Peyer's patch (tissue), 4 donors: ENCODE results near the gene C17orf67. TPM values are rescaled to one million over a fixed set of nuclear protein-coding genes. Genes with fewer than 3 reads are reported as not detected.

Source experiments
- DNase-seq, 3 donors: peaks; one replicate each; pipeline ENCODE4 v3.0.0-alpha.2; 2017 to 2019
- H3K27ac ChIP-seq, 4 donors: fragments of 200-600 bp; sonication (generic); one replicate each; pipeline ENCODE4 v1.5.1; 2016 to 2019
- H3K27me3 ChIP-seq, 2 donors: fragments of 200-600 bp; sonication (generic); one replicate each; pipeline ENCODE4 v1.5.1; 2019
- H3K36me3 ChIP-seq, 3 donors: fragments of 200-600 bp; sonication (generic); one replicate each; pipeline ENCODE4 v1.5.1; 2016 to 2019
- H3K4me1 ChIP-seq, 4 donors: fragments of 200-600 bp; sonication (generic); one replicate each; pipeline ENCODE4 v1.5.1; 2016 to 2019
- H3K4me3 ChIP-seq, 4 donors: fragments of 200-600 bp; sonication (generic); 1 replicate in 3 of 4; 2 replicates in 1 of 4; pipeline ENCODE4 v1.5.1; 2016 to 2019; ENCODE audit warnings: mild to moderate bottlenecking in 1 of 4
- H3K9me3 ChIP-seq, 4 donors: fragments of 200-600 bp; sonication (generic); one replicate each; pipeline ENCODE4 v1.5.1; 2016 to 2019; ENCODE audit warnings: mild to moderate bottlenecking in 1 of 4
- POLR2A ChIP-seq, 2 donors: fragments of 450-650 bp; IDR thresholded peaks; one replicate each; pipeline ENCODE4 v1.5.1; 2017; ENCODE audit warnings: antibody characterized with exemption in 2 of 2, mild to moderate bottlenecking in 2 of 2, moderate library complexity in 2 of 2
- total RNA-seq, 4 donors: library from RNA; depleted of rRNA; stranded (reverse); fragments of >200 nt; gene quantifications; one replicate each; pipeline ENCODE4 v1.1.0, GENCODE V29; 2016
- TF ChIP-seq, protein P1 (sequence below), 6 experiments: fragments of 450-650 bp in 4 of 6; fragments of 200-600 bp in 2 of 6; sonication (generic) in 1 of 6; IDR thresholded peaks; one replicate each; pipeline ENCODE4 v1.5.1; 2017 to 2019; ENCODE audit warnings: antibody characterized with exemption in 6 of 6, mild to moderate bottlenecking in 3 of 6, moderate library complexity in 1 of 6

C17orf67 gene
- total RNA-seq, 4 donors from 2014 or later, result 1.7 to 10.7 TPM; not detected in 2

DNA sequence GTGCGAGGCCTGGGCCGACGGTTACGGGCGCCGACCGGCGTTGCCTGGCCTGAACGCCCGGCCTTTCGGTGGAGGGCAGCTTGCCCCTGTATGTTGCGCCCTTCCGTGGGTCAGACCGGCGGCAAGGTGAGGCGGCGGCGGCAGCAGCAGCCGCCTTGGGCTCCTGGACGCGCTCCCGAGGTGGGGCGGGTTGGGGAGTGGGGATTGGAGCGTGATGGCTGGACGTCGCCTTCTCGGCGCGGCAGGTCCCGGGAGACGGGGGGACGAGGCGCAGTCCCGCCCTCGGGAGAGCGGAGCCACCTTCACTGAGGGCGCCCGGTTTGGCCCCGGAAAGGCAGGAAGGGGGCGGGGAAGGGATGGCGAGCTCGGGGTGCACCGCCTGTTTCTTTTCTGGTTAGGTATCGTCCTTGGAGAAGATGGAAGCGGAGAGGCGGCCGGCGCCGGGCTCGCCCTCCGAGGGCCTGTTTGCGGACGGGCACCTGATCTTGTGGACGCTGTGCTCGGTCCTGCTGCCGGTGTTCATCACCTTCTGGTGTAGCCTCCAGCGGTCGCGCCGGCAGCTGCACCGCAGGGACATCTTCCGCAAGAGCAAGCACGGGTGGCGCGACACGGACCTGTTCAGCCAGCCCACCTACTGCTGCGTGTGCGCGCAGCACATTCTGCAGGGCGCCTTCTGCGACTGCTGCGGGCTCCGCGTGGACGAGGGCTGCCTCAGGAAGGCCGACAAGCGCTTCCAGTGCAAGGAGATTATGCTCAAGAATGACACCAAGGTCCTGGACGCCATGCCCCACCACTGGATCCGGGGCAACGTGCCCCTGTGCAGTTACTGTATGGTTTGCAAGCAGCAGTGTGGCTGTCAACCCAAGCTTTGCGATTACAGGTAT lies 902 bp upstream of the C17orf67 start:
- peaks cover 0 to 26% (median 2%) of the 10 kb centered on the region in 4 donors for H3K4me1 ChIP-seq
- no peaks in the 10 kb centered on the region for H3K36me3 ChIP-seq
- DNase-seq, result peak; percentile 76 to 88 (median 80)
- TF ChIP-seq, protein P1, sequence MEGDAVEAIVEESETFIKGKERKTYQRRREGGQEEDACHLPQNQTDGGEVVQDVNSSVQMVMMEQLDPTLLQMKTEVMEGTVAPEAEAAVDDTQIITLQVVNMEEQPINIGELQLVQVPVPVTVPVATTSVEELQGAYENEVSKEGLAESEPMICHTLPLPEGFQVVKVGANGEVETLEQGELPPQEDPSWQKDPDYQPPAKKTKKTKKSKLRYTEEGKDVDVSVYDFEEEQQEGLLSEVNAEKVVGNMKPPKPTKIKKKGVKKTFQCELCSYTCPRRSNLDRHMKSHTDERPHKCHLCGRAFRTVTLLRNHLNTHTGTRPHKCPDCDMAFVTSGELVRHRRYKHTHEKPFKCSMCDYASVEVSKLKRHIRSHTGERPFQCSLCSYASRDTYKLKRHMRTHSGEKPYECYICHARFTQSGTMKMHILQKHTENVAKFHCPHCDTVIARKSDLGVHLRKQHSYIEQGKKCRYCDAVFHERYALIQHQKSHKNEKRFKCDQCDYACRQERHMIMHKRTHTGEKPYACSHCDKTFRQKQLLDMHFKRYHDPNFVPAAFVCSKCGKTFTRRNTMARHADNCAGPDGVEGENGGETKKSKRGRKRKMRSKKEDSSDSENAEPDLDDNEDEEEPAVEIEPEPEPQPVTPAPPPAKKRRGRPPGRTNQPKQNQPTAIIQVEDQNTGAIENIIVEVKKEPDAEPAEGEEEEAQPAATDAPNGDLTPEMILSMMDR (IDR thresholded peaks at IDR 0.05), result peak in 5 of 6 experiments; percentile 14 to 47 (median 29)
- TF ChIP-seq POLR2A (IDR thresholded peaks at IDR 0.05), result no peak
- H3K9me3 ChIP-seq, result no peaks in the 10 kb centered on the region
- peak overlapping the region; percentile 66 to 78 (median 69) for H3K4me3 ChIP-seq
- H3K27me3 ChIP-seq, result no peaks in the 10 kb centered on the region
- peak overlapping the region; percentile 73 to 98 (median 87) for H3K27ac ChIP-seq

DNA sequence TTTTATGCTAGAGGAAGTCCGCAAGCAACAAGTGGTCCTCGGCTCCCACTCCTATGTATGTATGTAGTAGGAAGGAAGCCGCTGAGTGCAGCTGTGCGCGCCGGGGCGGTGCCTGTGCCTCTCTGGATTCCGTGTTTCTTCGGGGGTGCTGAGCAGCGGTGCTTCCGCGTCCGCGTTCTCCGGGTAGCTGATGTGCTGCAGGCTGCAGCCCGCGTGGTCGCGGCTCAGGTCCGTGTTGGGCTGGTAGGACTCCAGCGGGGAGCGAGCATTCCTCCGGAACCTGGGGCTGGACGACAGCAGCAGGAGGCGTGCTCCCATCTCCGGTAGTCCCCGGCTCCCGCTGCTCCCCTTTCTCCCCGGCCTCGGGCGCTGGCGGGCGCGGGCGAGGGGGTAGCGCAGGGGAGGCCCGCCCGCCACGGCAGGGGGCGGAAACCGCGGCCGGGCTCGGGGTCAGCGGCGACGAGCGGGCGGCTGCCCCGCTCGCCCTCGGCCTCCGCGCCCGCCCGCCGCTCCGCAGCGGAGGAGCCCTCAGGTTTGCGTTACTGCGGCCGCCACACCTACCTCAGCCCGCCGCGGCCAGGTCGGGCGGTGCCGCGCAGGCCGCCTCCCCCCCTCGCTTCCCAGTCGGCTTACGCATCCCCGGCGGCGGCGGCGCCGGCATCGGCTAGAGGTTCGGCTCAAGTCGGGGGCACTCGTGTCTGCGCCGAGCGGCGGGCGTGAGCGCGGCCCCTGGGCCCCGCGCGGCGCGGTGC lies 487 bp downstream of the C17orf67 start:
- H3K9me3 ChIP-seq, result no peaks in the 10 kb centered on the region
- no peaks in the 10 kb centered on the region for H3K36me3 ChIP-seq
- peak; percentile 77 to 90 (median 86) for DNase-seq
- H3K27ac ChIP-seq, result peak overlapping the region; percentile 76 to 98 (median 87)
- no peaks in the 10 kb centered on the region for H3K27me3 ChIP-seq
- H3K4me3 ChIP-seq, result peak overlapping the region; percentile 66 to 78 (median 69)
- TF ChIP-seq POLR2A (IDR thresholded peaks at IDR 0.05), result peak in 1 of 2 donors; percentile 32
- TF ChIP-seq, protein P1 (IDR thresholded peaks at IDR 0.05), result no peak
- peaks cover 0 to 26% (median 2%) of the 10 kb centered on the region in 4 donors for H3K4me1 ChIP-seq

DNA sequence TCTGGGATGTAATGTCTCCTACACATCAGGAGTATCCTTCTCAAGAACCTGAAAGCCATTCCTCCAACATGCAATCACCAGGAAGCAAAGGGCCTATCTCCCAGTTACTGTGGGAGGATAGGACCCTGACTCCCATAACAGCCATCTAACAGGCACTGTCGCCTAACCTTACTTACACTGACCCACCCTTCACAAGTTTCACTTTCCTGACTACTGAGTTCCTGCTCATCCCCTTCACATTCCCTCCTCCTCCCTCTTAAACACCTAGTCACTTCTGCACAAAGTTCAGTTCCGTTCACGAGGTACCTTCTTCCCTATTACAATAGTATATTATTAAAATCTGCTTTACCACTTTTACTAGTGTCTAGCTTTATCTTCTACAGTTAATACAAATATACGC lies 1.3 kb downstream of the C17orf67 start:
- H3K9me3 ChIP-seq, result no peaks in the 10 kb centered on the region
- no peaks in the 10 kb centered on the region for H3K27me3 ChIP-seq
- H3K36me3 ChIP-seq, result no peaks in the 10 kb centered on the region
- H3K4me3 ChIP-seq, result peak overlapping the region; percentile 66 to 78 (median 69)
- DNase-seq, result no peak
- TF ChIP-seq POLR2A (IDR thresholded peaks at IDR 0.05), result no peak
- TF ChIP-seq, protein P1 (IDR thresholded peaks at IDR 0.05), result no peak
- H3K4me1 ChIP-seq, result peaks cover 0 to 26% (median 2%) of the 10 kb centered on the region in 4 donors
- peak overlapping the region; percentile 42 to 98 (median 78) for H3K27ac ChIP-seq

DNA sequence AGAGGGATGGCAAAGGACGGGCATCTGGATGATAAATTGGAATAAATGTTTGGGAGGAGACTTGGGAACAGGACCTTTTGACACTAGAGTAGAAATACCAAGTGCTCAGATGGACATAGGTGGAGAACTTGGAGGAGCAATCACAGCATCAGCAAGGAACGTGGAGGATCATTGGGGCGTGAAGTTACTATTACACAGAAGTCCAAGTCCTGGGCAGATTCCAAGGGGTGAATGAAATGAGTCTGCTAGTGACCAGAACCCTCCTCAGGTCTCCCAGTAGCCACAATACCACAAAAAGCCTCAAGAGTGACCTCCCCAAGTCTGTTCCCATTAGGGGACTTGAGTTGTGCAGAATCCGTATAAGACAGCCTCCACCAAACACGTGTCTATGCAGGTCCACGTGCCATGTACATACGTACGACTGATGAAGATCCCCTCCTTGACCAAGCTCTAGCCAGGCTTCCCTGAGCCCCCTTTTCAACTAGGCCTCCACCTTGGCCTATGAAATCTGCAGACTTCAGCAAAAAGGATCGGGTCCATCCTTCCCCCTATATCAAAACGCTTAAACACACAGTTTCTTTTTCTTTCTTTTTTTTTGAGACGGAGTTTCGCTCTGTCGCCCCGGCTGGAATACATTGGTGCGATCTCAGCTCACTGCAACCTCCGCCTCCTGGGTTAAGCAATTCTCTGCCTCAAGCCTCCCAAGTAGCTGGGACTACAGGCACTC lies 2.2 kb downstream of the C17orf67 start:
- Histone ChIP-seq H3K27me3 (no peaks in the 10 kb centered on the region), H3K27ac (no peak overlapping the region), H3K4me1 (peaks cover 0 to 26% (median 2%) of the 10 kb centered on the region in 4 donors), H3K36me3 (no peaks in the 10 kb centered on the region), H3K9me3 (no peaks in the 10 kb centered on the region), H3K4me3 (no peak overlapping the region)
- DNase-seq, result no peak
- TF ChIP-seq, protein P1 (IDR thresholded peaks at IDR 0.05), result no peak
- no peak for TF ChIP-seq POLR2A (IDR thresholded peaks at IDR 0.05)

DNA sequence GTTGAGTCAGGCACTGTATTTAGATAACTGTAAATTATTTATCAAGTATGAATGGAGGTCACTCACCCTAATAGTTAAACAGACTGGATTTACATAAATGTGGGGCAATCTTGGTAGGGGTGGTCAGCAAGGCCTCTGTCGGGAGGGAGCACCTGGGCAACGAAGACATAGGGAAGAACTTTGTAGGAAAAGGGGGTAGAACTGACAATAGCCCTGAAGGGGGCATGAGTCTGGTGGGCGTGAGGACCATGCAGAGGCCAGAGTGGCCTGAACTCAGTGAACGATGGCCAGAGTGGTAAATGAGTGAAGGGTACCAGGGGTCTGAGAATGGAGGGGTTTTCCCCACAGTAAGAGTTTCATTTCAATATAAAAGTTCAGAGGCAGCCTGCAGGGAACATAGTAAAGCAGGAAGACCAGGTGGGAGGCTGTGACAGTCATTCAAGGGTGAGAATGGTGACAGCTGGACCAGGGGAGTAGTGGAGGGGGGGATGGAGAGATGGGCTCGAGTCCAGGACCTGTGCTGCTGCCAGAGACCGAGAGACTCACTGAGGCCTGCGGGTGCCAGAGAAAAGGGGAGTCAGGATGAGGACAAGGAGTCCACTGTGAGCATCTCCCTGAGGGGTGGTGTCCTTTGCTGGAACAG lies 2.9 kb downstream of the C17orf67 start:
- Histone ChIP-seq H3K27me3 (no peaks in the 10 kb centered on the region), H3K27ac (no peak overlapping the region), H3K9me3 (no peaks in the 10 kb centered on the region), H3K36me3 (no peaks in the 10 kb centered on the region), H3K4me3 (no peak overlapping the region), H3K4me1 (peaks cover 0 to 22% (median 2%) of the 10 kb centered on the region in 4 donors)
- DNase-seq, result no peak
- TF ChIP-seq POLR2A (IDR thresholded peaks at IDR 0.05), result no peak
- TF ChIP-seq, protein P1 (IDR thresholded peaks at IDR 0.05), result no peak
